Stimulated activated CD4-positive, alpha-beta T cell treated with anti-CD3 and anti-CD28 coated beads, Interleukin-2, amount 100 ng/mL, for 48 hours (primary cell): ENCODE data around the gene SOX4.

Experiments used
- DNase-seq, 2 donors: peaks; one replicate each; pipeline ENCODE4 v3.0.0-alpha.2; 2020

The SOX4 gene

GRCh38 chr6:21615504-21615903 is 22.0 kb downstream of the SOX4 start:
- no peak for DNase-seq

GRCh38 chr6:21616005-21616404 is 22.5 kb downstream of the SOX4 start:
- DNase-seq: no peak

- no peak for DNase-seq
These were observed 32.1 kb downstream of the SOX4 start for GRCh38 chr6:21625642-21626041.

GRCh38 chr6:21626756-21627155 is 33.2 kb downstream of the SOX4 start:
- DNase-seq: no peak

GRCh38 chr6:21628160-21628559 is 34.6 kb downstream of the SOX4 start:
- no peak for DNase-seq

- no peak for DNase-seq
These were observed 40.1 kb downstream of the SOX4 start for GRCh38 chr6:21633511-21634109.

- no peak for DNase-seq
These were observed 41.0 kb downstream of the SOX4 start for GRCh38 chr6:21634582-21634981.

GRCh38 chr6:21636876-21637275 is 43.3 kb downstream of the SOX4 start:
- DNase-seq: no peak

- DNase-seq: no peak
These were observed 45.8 kb downstream of the SOX4 start for GRCh38 chr6:21639316-21639715.
